HepG2 (cell line): ENCODE results near the gene PGPEP1. TPM values are rescaled to one million over a fixed set of nuclear protein-coding genes. Genes with fewer than 3 reads are reported as not detected.

Experiments used
- ELF3 ChIP-seq: IDR thresholded peaks from 2 replicates; pipeline ENCODE4 v1.6.1; 2016; ENCODE audit warnings: missing genetic modification reagents, missing compliant biosample characterization
- ETV5 ChIP-seq: IDR thresholded peaks from 2 replicates; pipeline ENCODE4 v1.6.1; 2018; ENCODE audit warnings: missing biosample characterization, missing genetic modification reagents, inconsistent platforms, borderline replicate concordance
- HMGXB4 ChIP-seq, 2 experiments: sonication (generic) in 1 of 2; formaldehyde crosslinking in 1 of 2; IDR thresholded peaks; 2 replicates each; pipeline versions ENCODE4 v1.4.0 to v1.6.1; 2018 to 2020; ENCODE audit warnings: missing genetic modification reagents in 2 of 2, borderline replicate concordance in 1 of 2, low read depth in 1 of 2, mild to moderate bottlenecking in 1 of 2, missing biosample characterization in 1 of 2
- ISL2 ChIP-seq: sonication (generic); formaldehyde crosslinking; IDR thresholded peaks from 2 replicates; pipeline ENCODE4 v1.5.0; 2020; ENCODE audit warnings: missing genetic modification reagents
- MXD4 ChIP-seq: IDR thresholded peaks from 2 replicates; pipeline ENCODE4 v1.6.1; 2016; ENCODE audit warnings: mild to moderate bottlenecking, missing biosample characterization, missing genetic modification reagents
- NFKBIZ ChIP-seq: IDR thresholded peaks from 2 replicates; pipeline ENCODE4 v1.6.1; 2018; ENCODE audit warnings: missing genetic modification reagents, missing compliant biosample characterization
- TBX3 ChIP-seq: fragments of 450-650 bp; IDR thresholded peaks from 2 replicates; pipeline ENCODE4 v1.6.1; 2017; ENCODE audit warnings: antibody characterized with exemption, mild to moderate bottlenecking, inconsistent platforms, borderline replicate concordance
- ZBED4 ChIP-seq: sonication (generic); formaldehyde crosslinking; IDR thresholded peaks from 2 replicates; pipeline ENCODE4 v1.4.0; 2020; ENCODE audit warnings: missing genetic modification reagents, borderline replicate concordance
- ZBTB39 ChIP-seq: sonication (generic); formaldehyde crosslinking; IDR thresholded peaks from 2 replicates; pipeline ENCODE4 v1.5.0; 2020; ENCODE audit warnings: missing genetic modification reagents
- ZFP36L1 ChIP-seq: sonication (generic); formaldehyde crosslinking; IDR thresholded peaks from 2 replicates; pipeline ENCODE4 v1.8.0; 2022; ENCODE audit warnings: mild to moderate bottlenecking, missing genetic modification reagents, moderate library complexity
- ZNF121 ChIP-seq: sonication (generic); formaldehyde crosslinking; IDR thresholded peaks from 2 replicates; pipeline ENCODE4 v1.5.0; 2020; ENCODE audit warnings: mild to moderate bottlenecking, missing genetic modification reagents
- ZNF234 ChIP-seq: sonication (generic); formaldehyde crosslinking; conservative IDR thresholded peaks from 2 replicates; pipeline ENCODE4 v1.5.1; 2020; ENCODE audit warnings: mild to moderate bottlenecking, missing genetic modification reagents
- ZNF687 ChIP-seq: sonication (generic); formaldehyde crosslinking; IDR thresholded peaks from 2 replicates; pipeline ENCODE4 v1.5.1; 2020; ENCODE audit warnings: mild to moderate bottlenecking, missing genetic modification reagents, moderate library complexity
- ZNF713 ChIP-seq: sonication (generic); formaldehyde crosslinking; IDR thresholded peaks from 2 replicates; pipeline ENCODE4 v1.4.0; 2020; ENCODE audit warnings: mild to moderate bottlenecking, missing genetic modification reagents
- ZSCAN20 ChIP-seq: sonication (generic); formaldehyde crosslinking; IDR thresholded peaks from 2 replicates; pipeline ENCODE4 v1.4.0; 2020; ENCODE audit warnings: missing genetic modification reagents, mild to moderate bottlenecking, borderline replicate concordance
- polyA plus RNA-seq, 8 experiments: library from polyadenylated mRNA; depleted of rRNA in 3 of 8; stranded (reverse) in 7 of 8; unstranded in 1 of 8; fragments of >200 nt; fragmentation: Illumina TruSeq in 4 of 8; extraction: Trizol in 4 of 8; gene quantifications; 2 replicates each; pipeline versions ENCODE4 v1.2.1 to v1.2.3, GENCODE V29; 2011 to 2016; ENCODE audit warnings: low read depth in 4 of 8, missing spikeins in 1 of 8, mixed read lengths in 1 of 8; ENCODE audit not compliant: insufficient read depth in 1 of 8
- total RNA-seq, 5 experiments: library from RNA; depleted of rRNA; stranded (reverse); fragments of >200 nt; fragmentation: Illumina TruSeq; extraction: Trizol; gene quantifications; 2 replicates each; pipeline ENCODE4 v1.2.3, GENCODE V29; 2016; ENCODE audit warnings: low read depth in 1 of 5

PGPEP1 gene
- total and polyA plus RNA-seq, 2 of the 13 experiments (the other 11 are each of a cell fraction or from before 2014, with no cell fraction given): 53.1 to 56.6 TPM

GRCh38 chr19:18417250-18418028, 77.0 kb downstream of the PGPEP1 start (continued):
- TF ChIP-seq ZNF687 (peak; percentile 89), ZNF713 (0 out of 2 replicates have a peak, but pooled peaks have one; percentile 57), TBX3 (no peak), ZSCAN20 (CRISPR knock-in tag) (peak; percentile 82; the same call in 1 of the 2 replicates), MXD4 (0 out of 2 replicates have a peak, but pooled peaks have one; percentile 52), NFKBIZ (peak; percentile 65), ZFP36L1 (CRISPR knock-in tag) (peak; percentile 84; the same call in 1 of the 2 replicates), ZBTB39 (no peak), ELF3 (peak; percentile 59; the same call in 1 of the 2 replicates), ZNF234 (CRISPR knock-in tag) (0 out of 2 replicates have a peak, but pooled peaks have one; percentile 46), ZBED4 (CRISPR knock-in tag) (peak; percentile 63; the same call in 1 of the 2 replicates), HMGXB4 (CRISPR knock-in tag; IDR thresholded peaks at IDR 0.05; ENCODE audit: borderline replicate concordance in 1 of 2, low read depth in 1 of 2) (0 out of 4 replicates have a peak, but pooled peaks of 1 of the 2 experiments have one; percentile 29), ISL2 (CRISPR knock-in tag) (0 out of 2 replicates have a peak, but pooled peaks have one; percentile 28), ZNF121 (CRISPR knock-in tag) (0 out of 2 replicates have a peak, but pooled peaks have one; percentile 26), ETV5 (CRISPR knock-in tag) (peak; percentile 90)
